ENCODE results near the gene NSDHL. TPM values are rescaled to one million over a fixed set of nuclear protein-coding genes. Genes with fewer than 3 reads are reported as not detected.

NSDHL gene
- total RNA-seq, 1 experiment from 2014 or later, result 55.1 TPM

- no peaks in the 10 kb centered on the region for H3K27me3 ChIP-seq (ENCODE audit: insufficient read depth, low read depth)
- H3K79me2 ChIP-seq (ENCODE audit: low read depth), result no peaks in the 10 kb centered on the region
- no peaks in the 10 kb centered on the region for H3K9me2 ChIP-seq (ENCODE audit: insufficient read depth)
- no peaks in the 10 kb centered on the region for H3K9me3 ChIP-seq (ENCODE audit: insufficient read depth, low read depth)
- 0 out of 2 replicates have a peak, but pooled peaks cover 6% of the 10 kb centered on the region for H3K36me3 ChIP-seq (ENCODE audit: low read depth)
- H4K20me1 ChIP-seq (ENCODE audit: insufficient read depth), result no peaks in the 10 kb centered on the region
- no peak overlapping the region for H3K4me2 ChIP-seq
- POLR2A ChIA-PET (ENCODE audit: unreplicated experiment), result no interaction called here
- H3K4me1 ChIP-seq (replicated peaks; ENCODE audit: insufficient read depth), result no peaks in the 10 kb centered on the region
- intact Hi-C loops (cut with micrococcal nuclease; ENCODE audit: unreplicated experiment), result loop anchor here (10.0 kb wide), 1 partner anchor 1318 kb away; no protein-coding TSS in a partner anchor
- H3F3A ChIP-seq (ENCODE audit: insufficient read depth, low read depth), result peaks cover 9% of the 10 kb centered on the region; the same call in 1 of the 2 replicates
- BruUV-seq (replicated peaks), result no TSS peak
- CTCF ChIA-PET, result no interaction called here
- DNase-seq, result no peak
- TF ChIP-seq, protein P1, sequence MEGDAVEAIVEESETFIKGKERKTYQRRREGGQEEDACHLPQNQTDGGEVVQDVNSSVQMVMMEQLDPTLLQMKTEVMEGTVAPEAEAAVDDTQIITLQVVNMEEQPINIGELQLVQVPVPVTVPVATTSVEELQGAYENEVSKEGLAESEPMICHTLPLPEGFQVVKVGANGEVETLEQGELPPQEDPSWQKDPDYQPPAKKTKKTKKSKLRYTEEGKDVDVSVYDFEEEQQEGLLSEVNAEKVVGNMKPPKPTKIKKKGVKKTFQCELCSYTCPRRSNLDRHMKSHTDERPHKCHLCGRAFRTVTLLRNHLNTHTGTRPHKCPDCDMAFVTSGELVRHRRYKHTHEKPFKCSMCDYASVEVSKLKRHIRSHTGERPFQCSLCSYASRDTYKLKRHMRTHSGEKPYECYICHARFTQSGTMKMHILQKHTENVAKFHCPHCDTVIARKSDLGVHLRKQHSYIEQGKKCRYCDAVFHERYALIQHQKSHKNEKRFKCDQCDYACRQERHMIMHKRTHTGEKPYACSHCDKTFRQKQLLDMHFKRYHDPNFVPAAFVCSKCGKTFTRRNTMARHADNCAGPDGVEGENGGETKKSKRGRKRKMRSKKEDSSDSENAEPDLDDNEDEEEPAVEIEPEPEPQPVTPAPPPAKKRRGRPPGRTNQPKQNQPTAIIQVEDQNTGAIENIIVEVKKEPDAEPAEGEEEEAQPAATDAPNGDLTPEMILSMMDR (conservative IDR thresholded peaks at IDR 0.05), result no peak
- no peak for TF ChIP-seq EZH2 (IDR thresholded peaks at IDR 0.05; ENCODE audit: low read depth)
- no peak overlapping the region for H2AFZ ChIP-seq
- H3K27ac ChIP-seq, result no peak overlapping the region
- no peak overlapping the region for H3K4me3 ChIP-seq
Measured at GRCh38 chrX:152822383-152823086, 8.3 kb upstream of the NSDHL start.

GRCh38 chrX:152823657-152824056 lies 7.2 kb upstream of the NSDHL start:
- no peak overlapping the region for H2AFZ ChIP-seq
- no peak overlapping the region for H3K4me2 ChIP-seq
- no peaks in the 10 kb centered on the region for H3K9me3 ChIP-seq (ENCODE audit: insufficient read depth, low read depth)
- no peak for DNase-seq
- H3K79me2 ChIP-seq (ENCODE audit: low read depth), result no peaks in the 10 kb centered on the region
- no peaks in the 10 kb centered on the region for H4K20me1 ChIP-seq (ENCODE audit: insufficient read depth)
- H3K27ac ChIP-seq, result no peak overlapping the region
- H3K9me2 ChIP-seq (ENCODE audit: insufficient read depth), result no peaks in the 10 kb centered on the region
- no TSS peak for BruUV-seq (replicated peaks)
- CTCF ChIA-PET, result no interaction called here
- no peak for TF ChIP-seq EZH2 (IDR thresholded peaks at IDR 0.05; ENCODE audit: low read depth)
- TF ChIP-seq, protein P1 (conservative IDR thresholded peaks at IDR 0.05), result no peak
- POLR2A ChIA-PET (ENCODE audit: unreplicated experiment), result no interaction called here
- no peaks in the 10 kb centered on the region for H3K4me1 ChIP-seq (replicated peaks; ENCODE audit: insufficient read depth)
- intact Hi-C loops (cut with micrococcal nuclease; ENCODE audit: unreplicated experiment), result loop anchor here (10.0 kb wide), 1 partner anchor 1319 kb away; no protein-coding TSS in a partner anchor
- peaks cover 4% of the 10 kb centered on the region; the same call in 1 of the 2 replicates for H3F3A ChIP-seq (ENCODE audit: insufficient read depth, low read depth)
- H3K36me3 ChIP-seq (ENCODE audit: low read depth), result peaks cover 17% of the 10 kb centered on the region; the same call in 1 of the 2 replicates
- H3K27me3 ChIP-seq (ENCODE audit: insufficient read depth, low read depth), result no peaks in the 10 kb centered on the region
- H3K4me3 ChIP-seq, result no peak overlapping the region

DNA sequence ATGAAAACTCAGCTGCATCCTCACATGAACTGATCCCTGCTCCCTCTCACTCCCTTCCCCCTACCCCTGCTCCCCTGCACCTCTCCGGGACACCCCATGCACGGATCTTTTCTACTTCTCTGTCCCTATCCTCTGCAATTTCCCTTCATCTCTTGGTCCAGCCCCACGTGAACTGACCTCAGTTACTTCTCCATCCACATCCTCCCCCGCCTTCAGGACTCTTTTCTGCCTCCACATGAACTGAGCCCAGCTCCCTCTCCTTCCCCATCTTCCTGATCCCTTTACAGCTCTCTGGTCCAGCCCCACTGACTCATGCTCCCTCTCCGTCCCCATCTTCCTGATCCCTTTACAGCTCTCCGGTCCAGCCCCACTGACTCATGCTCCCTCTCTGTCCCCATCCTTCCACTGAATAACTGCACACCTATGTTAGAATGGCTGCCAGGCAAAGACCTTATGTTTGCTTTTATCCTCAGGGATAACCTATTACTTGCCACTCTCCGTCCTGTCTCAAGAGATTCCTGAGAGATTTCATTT lies 6.0 kb upstream of the NSDHL start:
- CTCF ChIA-PET, result interaction anchor here (0.7 kb wide), 1 partner anchor 663 kb away, joined by 5 read pairs; no protein-coding TSS in a partner anchor
- Histone ChIP-seq H3K79me2 (ENCODE audit: low read depth) (peaks cover 9% of the 10 kb centered on the region), H3K9me2 (ENCODE audit: insufficient read depth) (no peaks in the 10 kb centered on the region), H3K4me1 (replicated peaks; ENCODE audit: insufficient read depth) (peaks cover 8% of the 10 kb centered on the region), H3K4me3 (no peak overlapping the region), H3K27me3 (ENCODE audit: insufficient read depth, low read depth) (no peaks in the 10 kb centered on the region), H3F3A (ENCODE audit: insufficient read depth, low read depth) (peaks cover 3% of the 10 kb centered on the region; the same call in 1 of the 2 replicates), H3K36me3 (ENCODE audit: low read depth) (peaks cover 23% of the 10 kb centered on the region; the same call in 1 of the 2 replicates), H4K20me1 (ENCODE audit: insufficient read depth) (no peaks in the 10 kb centered on the region), H2AFZ (no peak overlapping the region), H3K4me2 (no peak overlapping the region), H3K9me3 (ENCODE audit: insufficient read depth, low read depth) (no peaks in the 10 kb centered on the region), H3K27ac (no peak overlapping the region)
- no peak for TF ChIP-seq EZH2 (IDR thresholded peaks at IDR 0.05; ENCODE audit: low read depth)
- TF ChIP-seq, protein P1 (conservative IDR thresholded peaks at IDR 0.05), result no peak
- intact Hi-C loops (cut with micrococcal nuclease; ENCODE audit: unreplicated experiment), result loop anchor here (10.0 kb wide), 1 partner anchor 1320 kb away; no protein-coding TSS in a partner anchor
- no peak for DNase-seq
- BruUV-seq (replicated peaks), result no TSS peak
- POLR2A ChIA-PET (ENCODE audit: unreplicated experiment), result no interaction called here
